AG04450 (cell line): ENCODE results near the gene FOLR2. TPM values are rescaled to one million over a fixed set of nuclear protein-coding genes. Genes with fewer than 3 reads are reported as not detected.

Source experiments
- CTCF ChIA-PET: fragments of 300-600, 350-600 bp; formaldehyde crosslinking; extraction: SDS; loops from one replicate; lab custom pipeline; 2022; ENCODE audit warnings: antibody characterized with exemption, inconsistent platforms; lab: Charles Lee
- POLR2A ChIA-PET: fragments of 350-600 bp; formaldehyde crosslinking; extraction: SDS; loops from one replicate; lab custom pipeline; 2021; ENCODE audit warnings: antibody characterized with exemption, inconsistent platforms; lab: Yijun Ruan, JAX
- DNase-seq: peaks from one replicate; pipeline ENCODE4 v3.0.0-alpha.2; 2011; ENCODE audit warnings: low read depth, low spot score
- H3K27ac ChIP-seq: one replicate; pipeline ENCODE4 v1.5.1; 2012; ENCODE audit warnings: low read depth, low read length, control low read depth
- H3K27me3 ChIP-seq: one replicate; pipeline ENCODE4 v1.6.0; 2012; ENCODE audit warnings: low read length; ENCODE audit not compliant: control insufficient read depth, insufficient read depth
- H3K4me3 ChIP-seq: 2 replicates; pipeline ENCODE4 v1.5.1; 2011; ENCODE audit warnings: mild to moderate bottlenecking, low read depth, low read length, control low read depth
- H3K9me3 ChIP-seq: 2 replicates; pipeline ENCODE4 v1.5.1; 2012; ENCODE audit warnings: low read length; ENCODE audit not compliant: control insufficient read depth, insufficient read depth
- CTCF ChIP-seq: IDR thresholded peaks from 2 replicates; pipeline ENCODE4 v1.5.1; 2011; ENCODE audit warnings: low read depth, low read length, control low read depth, inconsistent platforms
- polyA plus RNA-seq: library from polyadenylated mRNA; depleted of rRNA; stranded (reverse); fragments of >200 nt; gene quantifications from 2 replicates; pipeline ENCODE4 v1.2.3, GENCODE V29; 2011

Gene FOLR2
- polyA plus RNA-seq, 1 experiment: not detected

GRCh38 chr11:72230764-72231365, 14.3 kb downstream of the FOLR2 start:
- H3K4me3 ChIP-seq: no peak overlapping the region
- H3K27ac ChIP-seq: no peak overlapping the region
- ChIA-PET POLR2A (no interaction called here), CTCF (no interaction called here)
- H3K27me3 ChIP-seq: no peaks in the 10 kb centered on the region
- TF ChIP-seq CTCF: no peak
- H3K9me3 ChIP-seq: no peaks in the 10 kb centered on the region; the same call in 1 of the 2 replicates
- no peak for DNase-seq

GRCh38 chr11:72231396-72232259, 15.0 kb downstream of the FOLR2 start:
- ChIA-PET POLR2A (no interaction called here), CTCF (no interaction called here)
- Histone ChIP-seq H3K9me3 (no peaks in the 10 kb centered on the region; the same call in 1 of the 2 replicates), H3K27me3 (no peaks in the 10 kb centered on the region), H3K4me3 (no peak overlapping the region), H3K27ac (no peak overlapping the region)
- DNase-seq: no peak
- TF ChIP-seq CTCF: no peak

GRCh38 chr11:72232260-72233055, 15.9 kb downstream of the FOLR2 start:
- TF ChIP-seq CTCF: no peak
- H3K27me3 ChIP-seq: no peaks in the 10 kb centered on the region
- no peak for DNase-seq
- no peaks in the 10 kb centered on the region; the same call in 1 of the 2 replicates for H3K9me3 ChIP-seq
- ChIA-PET CTCF (no interaction called here), POLR2A (no interaction called here)
- H3K27ac ChIP-seq: no peak overlapping the region
- H3K4me3 ChIP-seq: no peak overlapping the region

GRCh38 chr11:72233056-72233772, 16.6 kb downstream of the FOLR2 start:
- H3K4me3 ChIP-seq: no peak overlapping the region
- DNase-seq: no peak
- TF ChIP-seq CTCF: no peak
- ChIA-PET POLR2A (no interaction called here), CTCF (no interaction called here)
- H3K27me3 ChIP-seq: no peaks in the 10 kb centered on the region
- H3K27ac ChIP-seq: no peak overlapping the region
- no peaks in the 10 kb centered on the region; the same call in 1 of the 2 replicates for H3K9me3 ChIP-seq
